ENCODE results near the gene SNU13.
"Not testable (repeated sequence)": the region's sequence is repeated elsewhere in the genome, so short reads cannot be mapped to it uniquely, and the experiment has no call there.

DNA sequence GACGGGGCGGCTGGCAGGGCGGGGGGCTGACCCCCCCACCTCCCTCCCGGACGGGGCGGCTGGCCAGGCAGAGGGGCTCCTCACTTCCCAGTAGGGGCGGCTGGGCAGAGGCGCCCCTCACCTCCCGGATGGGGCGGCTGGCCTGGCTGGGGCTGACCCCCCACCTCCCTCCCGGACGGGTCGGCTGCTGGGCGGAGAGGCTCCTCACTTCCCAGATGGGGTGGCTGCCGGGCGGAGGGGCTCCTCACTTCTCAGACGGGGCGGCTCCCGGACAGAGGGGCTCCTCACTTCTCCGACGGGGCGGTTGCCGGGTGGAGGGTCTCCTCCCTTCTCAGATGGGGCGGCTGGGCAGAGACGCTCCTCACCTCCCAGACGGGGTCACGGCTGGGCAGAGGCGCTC lies 57.6 kb downstream of the SNU13 start:
- TF ChIP-seq CTCF, POLR2A (IDR thresholded peaks at IDR 0.05): not testable (repeated sequence)

Measured in body of pancreas (tissue), 4 donors.